Breast epithelium (tissue), 3 donors: ENCODE results near the gene DSCAML1.

Experiments used
- POLR2A ChIP-seq: fragments of 450-650 bp; IDR thresholded peaks from one replicate; pipeline ENCODE4 v1.6.1; 2016; ENCODE audit warnings: antibody characterized with exemption, mild to moderate bottlenecking, moderate library complexity
- POLR2AphosphoS5 ChIP-seq, 3 donors: sonication (generic); formaldehyde crosslinking; IDR thresholded peaks; one replicate each; pipeline ENCODE4 v1.6.1; 2017; ENCODE audit warnings: antibody characterized with exemption in 3 of 3
- TF ChIP-seq, protein P1 (sequence below), 3 donors: fragments of 450-650 bp; IDR thresholded peaks; one replicate each; pipeline ENCODE4 v1.5.1; 2016 to 2017; ENCODE audit warnings: antibody characterized with exemption in 3 of 3, mild to moderate bottlenecking in 3 of 3, moderate library complexity in 3 of 3

DNA sequence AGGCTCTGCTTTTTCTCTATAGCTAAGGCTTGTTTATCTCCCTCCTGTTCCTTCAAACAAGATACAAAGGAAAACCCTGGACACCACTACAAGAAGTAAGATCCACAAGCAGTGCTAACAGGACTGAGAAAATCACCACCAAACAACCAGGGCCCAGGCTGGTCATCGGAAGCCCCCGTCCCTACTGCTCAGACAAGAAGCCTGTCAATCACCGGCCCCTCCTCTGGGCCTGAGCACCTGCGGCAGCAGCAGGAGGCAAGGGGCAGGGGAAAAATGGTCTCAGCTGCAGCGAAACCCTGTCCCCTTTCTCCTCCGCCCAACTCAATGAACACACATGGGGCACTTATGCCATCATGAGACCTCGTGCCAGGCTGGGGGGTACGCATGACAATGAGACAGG, 314.1 kb downstream of the DSCAML1 start:
- no peak for TF ChIP-seq POLR2A
- TF ChIP-seq, protein P1, sequence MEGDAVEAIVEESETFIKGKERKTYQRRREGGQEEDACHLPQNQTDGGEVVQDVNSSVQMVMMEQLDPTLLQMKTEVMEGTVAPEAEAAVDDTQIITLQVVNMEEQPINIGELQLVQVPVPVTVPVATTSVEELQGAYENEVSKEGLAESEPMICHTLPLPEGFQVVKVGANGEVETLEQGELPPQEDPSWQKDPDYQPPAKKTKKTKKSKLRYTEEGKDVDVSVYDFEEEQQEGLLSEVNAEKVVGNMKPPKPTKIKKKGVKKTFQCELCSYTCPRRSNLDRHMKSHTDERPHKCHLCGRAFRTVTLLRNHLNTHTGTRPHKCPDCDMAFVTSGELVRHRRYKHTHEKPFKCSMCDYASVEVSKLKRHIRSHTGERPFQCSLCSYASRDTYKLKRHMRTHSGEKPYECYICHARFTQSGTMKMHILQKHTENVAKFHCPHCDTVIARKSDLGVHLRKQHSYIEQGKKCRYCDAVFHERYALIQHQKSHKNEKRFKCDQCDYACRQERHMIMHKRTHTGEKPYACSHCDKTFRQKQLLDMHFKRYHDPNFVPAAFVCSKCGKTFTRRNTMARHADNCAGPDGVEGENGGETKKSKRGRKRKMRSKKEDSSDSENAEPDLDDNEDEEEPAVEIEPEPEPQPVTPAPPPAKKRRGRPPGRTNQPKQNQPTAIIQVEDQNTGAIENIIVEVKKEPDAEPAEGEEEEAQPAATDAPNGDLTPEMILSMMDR (IDR thresholded peaks at IDR 0.05), result no peak
- TF ChIP-seq POLR2AphosphoS5 (IDR thresholded peaks at IDR 0.05), result no peak
